GM12892 (cell line): Measurements from ENCODE around the gene SMIM5.

Experiments used
- POLR2A ChIP-seq: IDR thresholded peaks from 2 replicates; pipeline ENCODE4 v1.6.1; 2011; ENCODE audit warnings: low read depth, low read length, control low read depth
- POLR2AphosphoS5 ChIP-seq: IDR thresholded peaks from 2 replicates; pipeline ENCODE4 v1.6.1; 2011; ENCODE audit warnings: low read depth, low read length, control low read depth

DNA sequence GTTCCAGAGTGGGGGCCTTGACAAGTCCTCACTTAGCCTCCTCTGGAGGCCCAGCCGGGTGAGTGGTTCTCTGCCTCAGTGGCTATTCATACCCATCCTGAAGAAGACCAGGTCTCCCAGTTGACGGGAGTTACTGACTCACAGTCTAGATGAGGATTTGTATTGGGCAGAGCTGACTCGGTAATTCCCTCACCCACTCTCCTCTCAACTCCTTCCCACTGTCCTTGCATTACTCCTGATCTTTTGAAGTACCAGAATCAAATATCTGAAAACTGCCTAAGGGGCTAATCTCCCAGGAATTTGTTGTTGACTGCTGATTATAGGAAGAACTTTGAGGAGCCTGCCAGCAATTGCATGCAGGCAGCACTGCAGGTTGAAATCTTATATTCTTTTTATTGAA lies 48.1 kb downstream of the SMIM5 start:
- no peak for TF ChIP-seq POLR2AphosphoS5
- TF ChIP-seq POLR2A, result no peak
